Uterus (tissue), 2 donors: Measurements from ENCODE around the gene ENGASE.

Source experiments
- CTCF ChIP-seq, 4 experiments: fragments of 200-600 bp in 2 of 4; fragments of 450-650 bp in 2 of 4; sonication (generic) in 2 of 4; IDR thresholded peaks; one replicate each; pipeline ENCODE4 v1.5.1; 2016 to 2019; ENCODE audit warnings: antibody characterized with exemption in 4 of 4, mild to moderate bottlenecking in 2 of 4, moderate library complexity in 1 of 4
- POLR2A ChIP-seq, 2 donors: fragments of 450-650 bp; IDR thresholded peaks; one replicate each; pipeline ENCODE4 v1.6.1; 2016; ENCODE audit warnings: antibody characterized with exemption in 2 of 2, mild to moderate bottlenecking in 1 of 2, moderate library complexity in 1 of 2

DNA sequence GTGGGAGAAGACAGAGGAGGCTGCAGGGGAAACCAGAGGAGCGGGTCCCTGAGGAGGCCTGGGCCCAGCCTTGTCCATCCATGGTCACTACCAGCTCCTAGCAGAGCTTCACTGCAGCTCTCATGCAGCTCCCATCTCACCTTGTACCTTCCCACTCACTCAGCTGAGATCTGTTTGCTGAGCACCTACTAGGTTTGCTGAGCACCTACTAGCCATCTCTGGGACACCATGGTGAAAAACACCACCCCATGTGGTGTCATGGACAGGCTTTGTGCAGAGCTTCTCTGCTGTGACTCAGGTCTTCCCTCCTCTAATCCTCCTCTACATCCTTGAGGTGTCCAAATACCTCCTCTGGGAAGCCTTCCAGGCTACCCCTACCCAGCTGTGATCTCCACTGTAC lies 58.6 kb downstream of the ENGASE start:
- TF ChIP-seq POLR2A (IDR thresholded peaks at IDR 0.05) (no peak), CTCF (IDR thresholded peaks at IDR 0.05) (no peak)
